Body of pancreas (tissue), 4 donors: ENCODE results near the gene FGFBP1. TPM values are rescaled to one million over a fixed set of nuclear protein-coding genes. Genes with fewer than 3 reads are reported as not detected.
A peak's percentile ranks its signal among the peaks of the same experiment; 100 is the strongest.

Source experiments
- ATAC-seq: fragments of 150-250 bp; one replicate; pipeline ENCODE4 v1.9.1; 2016
- DNase-seq, 4 donors: peaks; one replicate each; pipeline ENCODE4 v3.0.0-alpha.2; 2019
- H3K27ac ChIP-seq, 4 donors: fragments of 200-600 bp; sonication (generic); 1 replicate in 3 of 4; 2 replicates in 1 of 4; pipeline versions ENCODE4 v1.5.1 to v1.6.1; 2016 to 2019; ENCODE audit warnings: mild to moderate bottlenecking in 1 of 4, mixed read lengths in 1 of 4, moderate library complexity in 1 of 4
- H3K27me3 ChIP-seq, 2 donors: fragments of 200-600 bp; sonication (generic); one replicate each; pipeline ENCODE4 v1.6.0; 2016; ENCODE audit warnings: mild to moderate bottlenecking in 1 of 2
- H3K36me3 ChIP-seq, 2 donors: fragments of 200-600 bp; sonication (generic); replicated peaks in 1 of 2; 2 replicates each; pipeline ENCODE4 v1.5.1; 2016; ENCODE audit warnings: low read depth in 2 of 2; ENCODE audit not compliant: insufficient read depth in 1 of 2
- H3K4me1 ChIP-seq: fragments of 200-600 bp; sonication (generic); one replicate; pipeline ENCODE4 v1.6.0; 2016
- H3K4me3 ChIP-seq, 2 donors: fragments of 200-600 bp; sonication (generic); 1 replicate in 1 of 2; 2 replicates in 1 of 2; pipeline ENCODE4 v1.5.1; 2016 to 2019
- H3K9me3 ChIP-seq, 3 donors: fragments of 200-600 bp; sonication (generic); 1 replicate in 2 of 3; 2 replicates in 1 of 3; pipeline ENCODE4 v1.5.1; 2016
- POLR2A ChIP-seq, 3 donors: fragments of 450-650 bp; IDR thresholded peaks; one replicate each; pipeline ENCODE4 v1.6.1; 2016; ENCODE audit warnings: antibody characterized with exemption in 3 of 3, mild to moderate bottlenecking in 2 of 3
- WGBS, 2 donors: methylation state at CpG; one replicate each; pipeline ENCODE4 v1.1.5; 2017; 5-methylcytosine and 5-hydroxymethylcytosine counted together
- intact Hi-C: fragments of 100-400 bp; cut with DNase I; formaldehyde crosslinking; loops from one replicate; pipeline ENCODE4 v1.15.1; 2023
- total RNA-seq, 2 donors: library from RNA; depleted of rRNA; stranded (reverse); fragments of >200 nt; gene quantifications; one replicate each; pipeline ENCODE4 v1.1.0, GENCODE V29; 2016
- TF ChIP-seq, protein P1 (sequence below), 7 experiments: fragments of 450-650 bp in 4 of 7; fragments of 200-600 bp in 3 of 7; sonication (generic) in 3 of 7; IDR thresholded peaks; one replicate each; pipeline ENCODE4 v1.5.1; 2016 to 2019; ENCODE audit warnings: antibody characterized with exemption in 7 of 7

Gene FGFBP1
- total RNA-seq, 2 donors from 2014 or later, result not detected

- H3K36me3 ChIP-seq, result no peaks in the 10 kb centered on the region
- no peaks in the 10 kb centered on the region for H3K9me3 ChIP-seq
- peak in 3 of 4 donors; percentile 16 to 40 (median 30) for DNase-seq
- peak overlapping the region in 2 of 4 donors; percentile 17 to 22 for H3K27ac ChIP-seq
- ATAC-seq, result peak; percentile 71
- no peak overlapping the region for H3K4me3 ChIP-seq
- WGBS, 2 donors, result 46 to 51% methylated on average over 15 to 25 of the region's 25 CpGs
- H3K4me1 ChIP-seq, result no peaks in the 10 kb centered on the region
- TF ChIP-seq, protein P1, sequence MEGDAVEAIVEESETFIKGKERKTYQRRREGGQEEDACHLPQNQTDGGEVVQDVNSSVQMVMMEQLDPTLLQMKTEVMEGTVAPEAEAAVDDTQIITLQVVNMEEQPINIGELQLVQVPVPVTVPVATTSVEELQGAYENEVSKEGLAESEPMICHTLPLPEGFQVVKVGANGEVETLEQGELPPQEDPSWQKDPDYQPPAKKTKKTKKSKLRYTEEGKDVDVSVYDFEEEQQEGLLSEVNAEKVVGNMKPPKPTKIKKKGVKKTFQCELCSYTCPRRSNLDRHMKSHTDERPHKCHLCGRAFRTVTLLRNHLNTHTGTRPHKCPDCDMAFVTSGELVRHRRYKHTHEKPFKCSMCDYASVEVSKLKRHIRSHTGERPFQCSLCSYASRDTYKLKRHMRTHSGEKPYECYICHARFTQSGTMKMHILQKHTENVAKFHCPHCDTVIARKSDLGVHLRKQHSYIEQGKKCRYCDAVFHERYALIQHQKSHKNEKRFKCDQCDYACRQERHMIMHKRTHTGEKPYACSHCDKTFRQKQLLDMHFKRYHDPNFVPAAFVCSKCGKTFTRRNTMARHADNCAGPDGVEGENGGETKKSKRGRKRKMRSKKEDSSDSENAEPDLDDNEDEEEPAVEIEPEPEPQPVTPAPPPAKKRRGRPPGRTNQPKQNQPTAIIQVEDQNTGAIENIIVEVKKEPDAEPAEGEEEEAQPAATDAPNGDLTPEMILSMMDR (IDR thresholded peaks at IDR 0.05), result no peak
- no peak for TF ChIP-seq POLR2A (IDR thresholded peaks at IDR 0.05)
- intact Hi-C loops, result no loop called here
- peaks cover 0 to 7% of the 10 kb centered on the region in 2 donors for H3K27me3 ChIP-seq
Measured at GRCh38 chr4:15906020-15906443, 32.5 kb downstream of the FGFBP1 start.

DNA sequence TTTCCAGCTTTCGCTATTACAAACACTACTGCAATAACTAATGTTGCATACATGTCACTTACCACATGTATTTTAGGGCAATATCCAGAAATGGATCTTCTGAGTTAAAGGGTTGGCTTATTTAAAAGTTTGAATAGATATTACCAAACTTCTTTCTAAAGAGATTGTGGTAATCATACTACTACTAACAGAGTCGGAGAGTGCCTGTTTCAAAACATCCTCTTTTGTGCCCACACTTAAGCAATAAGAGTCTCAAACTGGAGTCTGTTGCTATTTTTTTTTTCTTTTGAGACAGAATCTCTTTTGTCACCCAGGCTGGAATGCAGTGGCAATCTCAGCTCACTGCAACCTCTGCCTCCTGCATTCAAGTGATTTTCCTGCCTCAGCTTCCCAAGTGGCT lies 35.8 kb downstream of the FGFBP1 start:
- intact Hi-C loops, result no loop called here
- Histone ChIP-seq H3K27ac (no peak overlapping the region), H3K9me3 (no peaks in the 10 kb centered on the region), H3K36me3 (no peaks in the 10 kb centered on the region), H3K4me3 (no peak overlapping the region), H3K27me3 (peaks cover 0 to 7% of the 10 kb centered on the region in 2 donors), H3K4me1 (no peaks in the 10 kb centered on the region)
- no peak for ATAC-seq
- TF ChIP-seq, protein P1 (IDR thresholded peaks at IDR 0.05), result no peak
- no peak for TF ChIP-seq POLR2A (IDR thresholded peaks at IDR 0.05)
- 59 to 79% methylated on average over 2 of the region's 2 CpGs for WGBS, 2 donors
- no peak for DNase-seq

GRCh38 chr4:15901998-15902397 lies 36.5 kb downstream of the FGFBP1 start:
- intact Hi-C loops, result no loop called here
- whole genome bisulfite sequencing, 2 donors, result 53 to 55% methylated on average over 2 of the region's 2 CpGs
- DNase-seq, result no peak
- ATAC-seq, result no peak
- no peaks in the 10 kb centered on the region for H3K36me3 ChIP-seq
- H3K9me3 ChIP-seq, result no peaks in the 10 kb centered on the region
- TF ChIP-seq, protein P1 (IDR thresholded peaks at IDR 0.05), result no peak
- TF ChIP-seq POLR2A (IDR thresholded peaks at IDR 0.05), result no peak
- H3K27ac ChIP-seq, result no peak overlapping the region
- H3K4me3 ChIP-seq, result no peak overlapping the region
- H3K4me1 ChIP-seq, result no peaks in the 10 kb centered on the region
- peaks cover 0 to 7% of the 10 kb centered on the region in 2 donors for H3K27me3 ChIP-seq

GRCh38 chr4:15901007-15901406 lies 37.5 kb downstream of the FGFBP1 start:
- H3K27me3 ChIP-seq, result peaks cover 0 to 6% of the 10 kb centered on the region in 2 donors
- ATAC-seq, result no peak
- H3K36me3 ChIP-seq, result no peaks in the 10 kb centered on the region
- WGBS, 2 donors, result 61 to 64% methylated on average over 3 of the region's 3 CpGs
- H3K4me3 ChIP-seq, result no peak overlapping the region
- H3K4me1 ChIP-seq, result no peaks in the 10 kb centered on the region
- no peaks in the 10 kb centered on the region for H3K9me3 ChIP-seq
- H3K27ac ChIP-seq, result no peak overlapping the region
- no peak for DNase-seq
- intact Hi-C loops, result no loop called here
- TF ChIP-seq POLR2A (IDR thresholded peaks at IDR 0.05), result no peak
- TF ChIP-seq, protein P1 (IDR thresholded peaks at IDR 0.05), result no peak

DNA sequence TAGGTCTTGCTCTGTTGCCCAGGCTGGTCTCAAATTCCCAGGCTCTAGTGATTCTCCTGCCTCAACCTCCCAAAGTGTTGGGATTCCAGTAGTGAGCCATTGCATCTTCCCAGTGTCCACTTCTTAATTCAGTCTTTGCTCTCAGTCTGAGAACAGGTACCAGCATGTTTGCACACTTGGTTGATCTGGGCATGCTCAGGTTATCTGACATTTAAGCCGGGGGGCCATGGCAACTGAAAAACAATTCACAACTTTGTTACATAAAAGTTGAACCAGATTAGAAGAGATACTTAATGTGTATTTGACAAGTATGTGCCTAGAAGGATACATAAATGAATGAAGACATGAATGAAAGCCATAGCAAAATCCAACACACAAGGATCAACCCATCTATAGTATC lies 39.0 kb downstream of the FGFBP1 start:
- intact Hi-C loops, result no loop called here
- H3K36me3 ChIP-seq, result no peaks in the 10 kb centered on the region
- no peak overlapping the region for H3K4me3 ChIP-seq
- no peak for TF ChIP-seq POLR2A (IDR thresholded peaks at IDR 0.05)
- TF ChIP-seq, protein P1 (IDR thresholded peaks at IDR 0.05), result no peak
- ATAC-seq, result no peak
- H3K27ac ChIP-seq, result no peak overlapping the region
- 62% methylated on average over 1 of the region's 1 CpG for WGBS, 2 donors
- no peaks in the 10 kb centered on the region for H3K27me3 ChIP-seq
- H3K4me1 ChIP-seq, result no peaks in the 10 kb centered on the region
- no peaks in the 10 kb centered on the region for H3K9me3 ChIP-seq
- no peak for DNase-seq
